Stimulated activated CD8-positive, alpha-beta memory T cell treated with anti-CD3 and anti-CD28 coated beads, Interleukin-7, amount 100 ng/mL, for 24 hours (primary cell): Measurements from ENCODE around the gene ALS2CL.

Experiments used
- DNase-seq: peaks from one replicate; pipeline ENCODE4 v3.0.0-alpha.2; 2020; ENCODE audit warnings: low read depth

The ALS2CL gene

GRCh38 chr3:46676601-46677410, 16.7 kb downstream of the ALS2CL start:
- no peak for DNase-seq

- DNase-seq = no peak
Measured at GRCh38 chr3:46675843-46676567, 17.5 kb downstream of the ALS2CL start.

DNA sequence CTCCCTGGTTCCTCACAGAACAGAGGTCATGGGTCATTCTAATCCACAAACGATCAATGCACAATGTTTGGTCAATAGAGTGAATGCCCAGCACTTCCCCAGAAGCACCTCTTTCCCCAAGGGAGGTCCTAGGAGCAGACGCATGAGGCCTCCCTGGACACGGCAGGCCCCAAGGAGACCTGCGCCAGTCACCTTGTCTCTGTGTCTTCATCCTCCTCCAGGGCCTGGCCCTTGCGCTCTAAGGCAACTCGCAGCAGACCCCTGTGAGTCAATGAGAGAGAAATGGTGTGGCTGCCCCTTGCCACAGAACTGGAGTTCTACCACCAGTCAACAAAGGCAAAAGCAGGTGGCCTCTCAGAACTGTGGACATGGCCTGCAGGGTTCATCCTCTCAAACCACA, 18.1 kb downstream of the ALS2CL start:
- DNase-seq = no peak

GRCh38 chr3:46674031-46674845, 19.2 kb downstream of the ALS2CL start:
- DNase-seq = no peak

DNA sequence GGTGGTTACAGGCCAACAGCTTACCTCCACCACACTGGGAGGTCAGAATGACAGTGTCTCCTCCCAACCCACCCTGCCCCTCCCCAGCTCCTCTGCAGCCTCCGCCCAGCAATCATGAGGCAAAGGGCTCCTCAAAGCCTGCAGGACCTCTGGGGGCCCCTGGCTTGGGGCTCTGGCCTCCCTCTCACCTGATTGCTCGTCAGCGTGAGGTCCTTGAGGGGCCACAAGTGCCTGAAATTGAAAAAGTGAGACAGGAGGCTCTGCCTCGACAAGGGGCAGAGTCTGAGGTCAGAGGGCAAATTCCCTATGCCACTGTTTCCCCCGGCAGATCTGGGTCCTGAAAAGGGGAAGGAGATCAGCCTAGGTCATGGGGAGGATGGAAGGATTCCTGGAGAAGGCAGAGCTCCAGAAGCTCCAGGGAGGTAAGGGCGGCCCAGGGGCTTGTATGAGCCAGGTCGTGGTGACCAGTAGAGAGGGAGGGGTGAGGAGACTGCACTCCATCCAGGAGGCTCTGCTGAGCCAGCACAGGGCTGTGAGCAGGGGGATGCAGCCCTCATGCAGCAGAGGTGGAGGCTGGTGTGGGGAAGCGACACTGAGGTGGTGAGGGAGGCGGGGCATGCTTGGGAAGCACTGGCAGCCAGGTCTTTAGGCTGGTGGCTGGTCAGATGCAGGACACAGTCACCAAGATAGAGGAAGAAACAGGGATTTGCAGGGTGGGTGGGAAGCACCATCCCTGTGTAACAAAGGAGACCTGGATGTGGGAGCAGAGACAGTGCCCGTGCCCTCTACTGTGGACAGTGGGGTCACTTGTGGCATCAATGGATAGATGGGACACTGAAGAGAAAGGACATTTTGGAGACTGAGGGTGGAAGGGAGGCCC, 20.1 kb downstream of the ALS2CL start:
- DNase-seq = no peak

GRCh38 chr3:46672349-46672695, 21.2 kb downstream of the ALS2CL start:
- DNase-seq = no peak

- DNase-seq = no peak
Measured at GRCh38 chr3:46671541-46672348, 21.7 kb downstream of the ALS2CL start.

DNA sequence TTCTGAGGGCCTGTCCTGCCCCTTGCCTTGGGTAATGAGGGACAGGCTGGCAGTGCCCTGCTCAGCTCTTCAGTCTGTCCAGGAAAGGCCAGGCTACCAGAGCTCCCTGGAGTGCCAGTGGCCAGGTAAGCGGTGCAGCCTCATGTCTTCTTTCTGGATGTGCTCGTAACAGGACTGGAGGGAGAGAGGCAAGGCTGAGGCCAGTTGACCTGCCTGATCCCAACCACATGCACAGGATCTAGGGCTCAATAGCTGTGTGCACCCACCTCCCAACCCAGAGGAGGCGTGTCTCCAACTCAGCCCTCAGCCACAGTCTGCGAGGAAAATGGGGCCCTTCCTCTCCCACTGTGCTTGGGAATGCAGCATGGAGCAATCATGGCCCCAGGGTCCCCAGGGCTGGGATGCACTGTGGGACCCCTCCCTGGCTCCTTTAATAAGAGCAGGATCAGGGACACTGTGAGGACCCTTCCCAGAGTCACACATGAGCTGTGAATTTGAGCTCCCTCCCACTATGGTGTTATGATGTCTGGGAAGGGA, 22.5 kb downstream of the ALS2CL start:
- no peak for DNase-seq

DNA sequence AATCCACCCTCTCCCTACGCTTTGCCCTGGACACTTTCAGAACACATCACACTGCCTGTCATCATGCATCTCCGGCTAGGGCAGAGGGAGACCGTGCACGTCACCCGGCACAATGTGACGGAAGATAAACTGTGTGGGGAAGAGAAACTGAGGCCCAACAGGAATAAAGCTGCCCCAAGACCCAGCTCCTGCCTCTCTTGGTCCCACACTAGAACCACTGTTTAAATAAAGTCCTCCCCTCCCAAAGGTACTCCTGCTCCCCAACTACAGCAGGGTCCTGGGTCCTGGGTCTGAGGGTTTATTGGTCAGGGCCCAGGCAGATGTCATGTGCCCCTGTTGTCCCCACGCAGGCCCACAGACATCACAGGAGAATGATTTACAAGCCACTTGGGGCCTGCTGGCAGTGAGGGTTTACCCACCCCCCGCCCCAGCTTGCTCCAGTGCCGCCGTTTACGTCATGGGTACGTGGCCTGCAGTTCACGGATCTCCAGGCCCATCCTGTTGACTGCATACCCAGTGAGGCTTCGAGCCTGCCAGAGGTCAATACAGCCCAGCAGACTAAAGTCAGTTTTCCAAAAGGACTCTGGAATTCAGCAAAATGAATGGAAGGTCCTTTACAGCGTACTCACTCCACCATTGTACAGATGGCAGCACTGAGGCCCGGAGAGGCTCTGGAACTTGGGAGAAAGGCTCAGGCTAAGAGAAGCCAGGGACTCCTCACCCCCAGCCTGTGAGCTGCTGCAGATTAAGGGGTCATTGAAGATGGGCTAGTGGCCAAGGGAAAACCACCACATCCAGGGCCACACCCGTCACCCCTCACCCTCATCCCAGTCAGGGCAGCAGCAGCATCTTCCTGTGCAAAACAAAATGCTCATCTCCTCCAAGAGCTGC, 23.2 kb downstream of the ALS2CL start:
- no peak for DNase-seq

DNA sequence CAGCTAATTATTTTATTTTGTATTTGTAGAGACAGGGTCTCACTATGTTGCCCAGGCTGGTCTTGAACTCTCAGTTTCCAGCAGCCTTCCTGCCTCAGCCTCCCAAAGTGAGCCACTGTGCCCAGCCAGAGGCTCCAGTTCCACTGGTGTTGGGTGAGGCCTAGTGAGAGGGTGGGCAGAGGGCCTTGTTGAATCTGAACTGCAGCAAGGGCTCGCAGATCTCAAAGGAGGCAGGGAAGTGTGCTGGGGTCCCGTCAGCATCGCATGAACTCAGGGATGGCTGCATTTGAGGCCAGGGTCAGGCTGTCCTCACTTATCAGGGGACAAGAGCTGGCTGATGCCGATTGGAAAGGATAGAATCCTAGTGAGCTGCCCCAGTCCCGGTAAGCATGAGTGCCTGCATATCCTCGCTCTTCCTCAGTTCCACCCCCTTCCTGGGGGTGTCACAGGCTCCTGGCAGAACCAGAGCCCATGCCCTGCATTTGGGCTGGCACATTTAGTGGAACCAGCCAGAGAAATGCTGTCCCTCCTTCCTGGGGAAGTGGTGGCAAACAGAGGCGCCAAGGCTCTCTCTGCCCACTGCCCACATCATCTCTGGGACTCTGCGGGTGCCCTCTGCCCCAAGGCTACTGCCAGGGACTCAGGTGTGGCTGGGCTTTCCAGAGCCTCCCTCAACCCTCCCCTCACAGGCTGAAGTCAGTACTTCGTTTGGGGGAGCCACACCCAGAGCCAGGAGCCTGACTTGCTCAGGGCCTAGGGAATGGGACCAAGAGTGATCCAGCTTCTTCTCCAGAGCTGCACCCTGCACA, 24.1 kb downstream of the ALS2CL start:
- DNase-seq = no peak

DNA sequence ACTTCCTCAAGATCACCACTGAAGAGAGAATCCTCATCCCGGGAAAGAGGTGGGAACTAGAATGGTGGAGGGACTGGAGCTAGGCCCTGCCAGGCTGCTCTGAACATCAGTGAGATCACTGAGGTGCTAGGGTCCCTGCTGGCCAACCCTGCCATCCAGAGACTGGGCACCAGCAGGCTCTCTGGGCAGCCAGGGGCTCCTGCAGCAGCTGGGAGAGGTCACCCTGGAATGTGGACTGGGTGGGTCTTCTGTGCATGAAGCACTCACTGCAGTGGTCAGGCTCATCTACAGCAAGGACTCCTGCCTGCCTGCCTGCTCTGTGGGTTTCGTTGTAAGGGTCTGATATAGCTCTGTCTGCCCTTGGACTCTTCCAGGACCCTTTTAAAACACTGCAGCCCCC, 24.9 kb downstream of the ALS2CL start:
- DNase-seq = no peak

- DNase-seq = no peak
Measured at GRCh38 chr3:46668116-46668515, 25.4 kb downstream of the ALS2CL start.

DNA sequence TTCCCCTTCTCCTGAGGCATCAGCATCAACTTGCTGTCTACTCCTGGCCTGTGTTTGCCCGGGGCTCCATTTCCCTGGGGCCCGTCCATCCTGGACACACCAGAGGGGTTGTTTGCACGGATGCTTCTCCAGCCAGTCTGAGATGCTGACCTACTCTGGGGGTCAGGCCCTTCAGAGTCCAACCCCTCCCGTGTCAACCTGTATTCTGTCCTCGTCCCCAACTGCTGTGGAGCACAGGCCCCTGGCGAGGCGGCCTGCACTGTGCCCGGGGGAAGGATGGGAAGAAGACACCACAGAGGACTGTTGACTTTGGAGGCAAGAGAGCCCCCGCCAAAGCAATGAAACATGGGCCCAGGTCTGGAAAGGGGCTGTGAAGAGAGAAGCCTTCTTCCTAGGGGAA, 25.8 kb downstream of the ALS2CL start:
- no peak for DNase-seq

DNA sequence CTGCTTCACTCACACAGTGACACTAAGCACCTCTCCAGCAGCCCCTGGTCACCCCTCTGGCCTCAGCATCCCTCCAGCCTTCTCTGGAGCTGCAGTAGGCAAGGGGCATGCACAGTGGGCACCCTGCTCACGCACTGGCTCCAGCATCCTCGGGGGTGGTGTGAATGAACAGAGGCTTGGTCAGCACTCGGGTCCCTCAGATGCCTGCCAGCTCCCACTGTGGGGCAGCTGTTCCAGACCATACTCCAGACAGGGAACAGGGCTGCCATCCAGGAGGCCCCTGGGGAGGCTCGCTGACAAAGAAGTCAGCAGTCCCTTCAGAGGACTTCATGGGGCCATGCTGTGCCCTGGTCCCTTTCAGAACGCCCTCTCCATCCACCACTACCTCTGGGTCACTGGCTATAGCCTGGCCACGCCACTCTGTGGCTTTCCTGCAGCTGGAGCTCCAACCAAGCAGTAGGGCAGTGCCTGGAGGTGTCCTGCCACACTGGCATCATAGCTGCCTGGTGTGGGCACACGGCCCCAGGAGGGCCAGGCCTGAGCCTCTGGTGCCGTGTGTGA, 26.3 kb downstream of the ALS2CL start:
- DNase-seq = no peak

- no peak for DNase-seq
Measured at GRCh38 chr3:46666453-46666845, 27.0 kb downstream of the ALS2CL start.

DNA sequence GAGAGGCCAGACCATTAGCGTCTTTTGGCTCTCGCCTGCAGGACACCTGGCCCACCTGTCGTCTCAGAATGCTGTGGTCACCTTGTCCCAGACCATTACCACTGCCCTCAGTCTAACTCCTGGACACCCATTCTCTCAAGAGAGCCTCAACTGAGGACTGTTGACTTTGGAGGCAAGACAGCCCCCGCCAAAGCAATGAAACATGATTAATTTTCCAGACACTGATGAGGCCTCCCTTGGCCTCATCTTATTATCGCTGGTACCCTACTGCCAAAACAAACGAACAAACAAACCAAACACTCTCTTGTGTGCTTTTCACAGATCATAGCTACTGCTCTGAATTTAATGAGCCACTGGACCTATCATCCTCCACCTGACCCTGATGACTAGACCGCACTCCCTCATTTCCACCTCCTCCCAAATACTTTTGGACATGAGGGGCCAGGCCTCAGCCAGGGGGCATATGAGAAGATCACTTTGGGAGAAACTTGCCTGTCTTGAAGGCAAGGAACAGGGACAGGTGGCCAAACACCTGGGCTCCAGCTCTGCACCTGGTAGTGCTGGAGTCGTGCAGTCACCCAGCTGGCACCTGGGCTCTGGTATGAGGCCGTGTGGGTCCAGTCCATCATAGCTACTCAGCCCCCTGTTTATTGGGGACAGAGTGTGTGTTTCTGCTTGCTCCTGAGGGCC, 27.6 kb downstream of the ALS2CL start:
- no peak for DNase-seq

GRCh38 chr3:46664971-46665762, 28.3 kb downstream of the ALS2CL start:
- DNase-seq = no peak
